Measurements from ENCODE around the gene DNM2.

DNM2 gene

GRCh38 chr19:10723591-10723990 lies 5.7 kb downstream of the DNM2 start:
- CTCF ChIA-PET = interaction anchor here (0.7 to 1.5 kb wide), 2 partner anchors 11 to 19 kb away, joined by 3 to 4 read pairs; no protein-coding TSS in a partner anchor
- 100% methylated on average over 2 of the region's 3 CpGs for WGBS (ENCODE audit: insufficient coverage)
- POLR2A ChIA-PET = interaction anchor here (0.7 kb wide), 1 partner anchor 61 kb away, joined by 7 read pairs; no protein-coding TSS in a partner anchor

GRCh38 chr19:10724573-10725071 lies 6.7 kb downstream of the DNM2 start:
- no peaks in the 10 kb centered on the region for H3K9me3 ChIP-seq (ENCODE audit: control extremely low read depth in 1 of 5, control insufficient read depth in 4 of 5, insufficient read depth in 2 of 5, low read depth in 1 of 5, low read length in 4 of 5)
- WGBS (ENCODE audit: insufficient coverage) = 91% methylated on average over 12 of the region's 12 CpGs
- POLR2A ChIA-PET = no interaction called here
- CTCF ChIA-PET = interaction anchor here (1.5 kb wide), 1 partner anchor 18 kb away, joined by 3 read pairs; no protein-coding TSS in a partner anchor
- H3K27me3 ChIP-seq (replicated peaks in 2 of 5; ENCODE audit: control insufficient read depth in 4 of 5, insufficient read depth in 5 of 5, low read length in 4 of 5) = no peaks in the 10 kb centered on the region
- H3K27ac ChIP-seq (ENCODE audit: insufficient read depth in 1 of 2, low read depth in 1 of 2, low read length in 2 of 2, poor library complexity in 1 of 2, severe bottlenecking in 2 of 2) = no peak overlapping the region
- H3K4me1 ChIP-seq (ENCODE audit: control extremely low read depth in 1 of 4, control insufficient read depth in 4 of 4, insufficient read depth in 4 of 4, low read length in 3 of 4) = peaks cover 0 to 11% (median 6%) of the 10 kb centered on the region in 4 experiments
- H3K4me3 ChIP-seq (ENCODE audit: control insufficient read depth in 1 of 7, extremely low read depth in 1 of 7, insufficient read depth in 4 of 7, low read depth in 2 of 7, low read length in 6 of 7) = no peak overlapping the region
- no peak for DNase-seq
- H3K36me3 ChIP-seq (ENCODE audit: control insufficient read depth in 4 of 4, insufficient read depth in 4 of 4, low read length in 3 of 4) = peaks cover 2 to 32% (median 19%) of the 10 kb centered on the region in 4 experiments

More at GRCh38 chr19:10723591-10723990, 5.7 kb downstream of the DNM2 start:
- no peak overlapping the region for H3K4me3 ChIP-seq (ENCODE audit: control insufficient read depth in 1 of 7, extremely low read depth in 1 of 7, insufficient read depth in 4 of 7, low read depth in 2 of 7, low read length in 6 of 7)
- DNase-seq = no peak
- no peaks in the 10 kb centered on the region for H3K9me3 ChIP-seq (ENCODE audit: control extremely low read depth in 1 of 5, control insufficient read depth in 4 of 5, insufficient read depth in 2 of 5, low read depth in 1 of 5, low read length in 4 of 5)
- H3K36me3 ChIP-seq (ENCODE audit: control insufficient read depth in 4 of 4, insufficient read depth in 4 of 4, low read length in 3 of 4) = peaks cover 2 to 32% (median 19%) of the 10 kb centered on the region in 4 experiments
- peaks cover 0 to 17% (median 14%) of the 10 kb centered on the region in 4 experiments for H3K4me1 ChIP-seq (ENCODE audit: control extremely low read depth in 1 of 4, control insufficient read depth in 4 of 4, insufficient read depth in 4 of 4, low read length in 3 of 4)
- no peak overlapping the region for H3K27ac ChIP-seq (ENCODE audit: insufficient read depth in 1 of 2, low read depth in 1 of 2, low read length in 2 of 2, poor library complexity in 1 of 2, severe bottlenecking in 2 of 2)
- H3K27me3 ChIP-seq (replicated peaks in 2 of 5; ENCODE audit: control insufficient read depth in 4 of 5, insufficient read depth in 5 of 5, low read length in 4 of 5) = no peaks in the 10 kb centered on the region

GRCh38 chr19:10725415-10725814 lies 7.5 kb downstream of the DNM2 start:
- DNase-seq = no peak
- Histone ChIP-seq H3K4me1 (ENCODE audit: control extremely low read depth in 1 of 4, control insufficient read depth in 4 of 4, insufficient read depth in 4 of 4, low read length in 3 of 4) (peaks cover 0 to 13% (median 6%) of the 10 kb centered on the region in 4 experiments), H3K27ac (ENCODE audit: insufficient read depth in 1 of 2, low read depth in 1 of 2, low read length in 2 of 2, poor library complexity in 1 of 2, severe bottlenecking in 2 of 2) (no peak overlapping the region), H3K4me3 (ENCODE audit: control insufficient read depth in 1 of 7, extremely low read depth in 1 of 7, insufficient read depth in 4 of 7, low read depth in 2 of 7, low read length in 6 of 7) (no peak overlapping the region), H3K27me3 (replicated peaks in 2 of 5; ENCODE audit: control insufficient read depth in 4 of 5, insufficient read depth in 5 of 5, low read length in 4 of 5) (no peaks in the 10 kb centered on the region), H3K9me3 (ENCODE audit: control extremely low read depth in 1 of 5, control insufficient read depth in 4 of 5, insufficient read depth in 2 of 5, low read depth in 1 of 5, low read length in 4 of 5) (no peaks in the 10 kb centered on the region), H3K36me3 (ENCODE audit: control insufficient read depth in 4 of 4, insufficient read depth in 4 of 4, low read length in 3 of 4) (peaks cover 2 to 32% (median 19%) of the 10 kb centered on the region in 4 experiments)
- POLR2A ChIA-PET = no interaction called here
- CTCF ChIA-PET = no interaction called here
- WGBS (ENCODE audit: insufficient coverage) = 94% methylated on average over 2 of the region's 4 CpGs

GRCh38 chr19:10726268-10726667 lies 8.4 kb downstream of the DNM2 start:
- Histone ChIP-seq H3K9me3 (ENCODE audit: control extremely low read depth in 1 of 5, control insufficient read depth in 4 of 5, insufficient read depth in 2 of 5, low read depth in 1 of 5, low read length in 4 of 5) (no peaks in the 10 kb centered on the region), H3K27me3 (replicated peaks in 2 of 5; ENCODE audit: control insufficient read depth in 4 of 5, insufficient read depth in 5 of 5, low read length in 4 of 5) (no peaks in the 10 kb centered on the region), H3K4me1 (ENCODE audit: control extremely low read depth in 1 of 4, control insufficient read depth in 4 of 4, insufficient read depth in 4 of 4, low read length in 3 of 4) (peaks cover 0 to 21% (median 13%) of the 10 kb centered on the region in 4 experiments), H3K4me3 (ENCODE audit: control insufficient read depth in 1 of 7, extremely low read depth in 1 of 7, insufficient read depth in 4 of 7, low read depth in 2 of 7, low read length in 6 of 7) (no peak overlapping the region), H3K27ac (ENCODE audit: insufficient read depth in 1 of 2, low read depth in 1 of 2, low read length in 2 of 2, poor library complexity in 1 of 2, severe bottlenecking in 2 of 2) (no peak overlapping the region), H3K36me3 (ENCODE audit: control insufficient read depth in 4 of 4, insufficient read depth in 4 of 4, low read length in 3 of 4) (peaks cover 2 to 33% (median 14%) of the 10 kb centered on the region in 4 experiments)
- ChIA-PET POLR2A (no interaction called here), CTCF (no interaction called here)
- DNase-seq = no peak
- WGBS (ENCODE audit: insufficient coverage) = 88% methylated on average over 7 of the region's 10 CpGs

- H3K27me3 ChIP-seq (replicated peaks in 2 of 5; ENCODE audit: control insufficient read depth in 4 of 5, insufficient read depth in 5 of 5, low read length in 4 of 5) = no peaks in the 10 kb centered on the region
- WGBS (ENCODE audit: insufficient coverage) = 91% methylated on average over 13 of the region's 14 CpGs
- peaks cover 2 to 27% (median 12%) of the 10 kb centered on the region in 4 experiments for H3K36me3 ChIP-seq (ENCODE audit: control insufficient read depth in 4 of 4, insufficient read depth in 4 of 4, low read length in 3 of 4)
- H3K4me3 ChIP-seq (ENCODE audit: control insufficient read depth in 1 of 7, extremely low read depth in 1 of 7, insufficient read depth in 4 of 7, low read depth in 2 of 7, low read length in 6 of 7) = no peak overlapping the region
- peaks cover 0 to 26% (median 19%) of the 10 kb centered on the region in 4 experiments for H3K4me1 ChIP-seq (ENCODE audit: control extremely low read depth in 1 of 4, control insufficient read depth in 4 of 4, insufficient read depth in 4 of 4, low read length in 3 of 4)
- H3K27ac ChIP-seq (ENCODE audit: insufficient read depth in 1 of 2, low read depth in 1 of 2, low read length in 2 of 2, poor library complexity in 1 of 2, severe bottlenecking in 2 of 2) = no peak overlapping the region
- ChIA-PET CTCF (interaction anchor here (0.7 to 1.1 kb wide), 2 partner anchors 9 to 136 kb away, joined by 3 read pairs; no protein-coding TSS in a partner anchor), POLR2A (interaction anchor here (0.5 to 1.1 kb wide), 3 partner anchors 9 to 35 kb away, joined by 3 to 5 read pairs (median 3); no protein-coding TSS in a partner anchor)
- H3K9me3 ChIP-seq (ENCODE audit: control extremely low read depth in 1 of 5, control insufficient read depth in 4 of 5, insufficient read depth in 2 of 5, low read depth in 1 of 5, low read length in 4 of 5) = no peaks in the 10 kb centered on the region
- DNase-seq = no peak
Observed at GRCh38 chr19:10727685-10728201, 9.9 kb downstream of the DNM2 start.

GRCh38 chr19:10729411-10729810 lies 11.5 kb downstream of the DNM2 start:
- no peaks in the 10 kb centered on the region for H3K27me3 ChIP-seq (replicated peaks in 2 of 5; ENCODE audit: control insufficient read depth in 4 of 5, insufficient read depth in 5 of 5, low read length in 4 of 5)
- H3K9me3 ChIP-seq (ENCODE audit: control extremely low read depth in 1 of 5, control insufficient read depth in 4 of 5, insufficient read depth in 2 of 5, low read depth in 1 of 5, low read length in 4 of 5) = no peaks in the 10 kb centered on the region
- no peak overlapping the region for H3K4me3 ChIP-seq (ENCODE audit: control insufficient read depth in 1 of 7, extremely low read depth in 1 of 7, insufficient read depth in 4 of 7, low read depth in 2 of 7, low read length in 6 of 7)
- ChIA-PET POLR2A (no interaction called here), CTCF (no interaction called here)
- WGBS (ENCODE audit: insufficient coverage) = 88% methylated on average over 10 of the region's 14 CpGs
- no peak overlapping the region for H3K27ac ChIP-seq (ENCODE audit: insufficient read depth in 1 of 2, low read depth in 1 of 2, low read length in 2 of 2, poor library complexity in 1 of 2, severe bottlenecking in 2 of 2)
- H3K4me1 ChIP-seq (ENCODE audit: control extremely low read depth in 1 of 4, control insufficient read depth in 4 of 4, insufficient read depth in 4 of 4, low read length in 3 of 4) = peaks cover 0 to 26% (median 19%) of the 10 kb centered on the region in 4 experiments
- H3K36me3 ChIP-seq (ENCODE audit: control insufficient read depth in 4 of 4, insufficient read depth in 4 of 4, low read length in 3 of 4) = peaks cover 2 to 26% (median 6%) of the 10 kb centered on the region in 4 experiments
- no peak for DNase-seq

- Histone ChIP-seq H3K36me3 (ENCODE audit: control insufficient read depth in 4 of 4, insufficient read depth in 4 of 4, low read length in 3 of 4) (peaks cover 2 to 21% (median 4%) of the 10 kb centered on the region in 4 experiments), H3K27me3 (replicated peaks in 2 of 5; ENCODE audit: control insufficient read depth in 4 of 5, insufficient read depth in 5 of 5, low read length in 4 of 5) (no peaks in the 10 kb centered on the region), H3K9me3 (ENCODE audit: control extremely low read depth in 1 of 5, control insufficient read depth in 4 of 5, insufficient read depth in 2 of 5, low read depth in 1 of 5, low read length in 4 of 5) (no peaks in the 10 kb centered on the region), H3K4me1 (ENCODE audit: control extremely low read depth in 1 of 4, control insufficient read depth in 4 of 4, insufficient read depth in 4 of 4, low read length in 3 of 4) (peaks cover 0 to 26% (median 19%) of the 10 kb centered on the region in 4 experiments), H3K4me3 (ENCODE audit: control insufficient read depth in 1 of 7, extremely low read depth in 1 of 7, insufficient read depth in 4 of 7, low read depth in 2 of 7, low read length in 6 of 7) (no peak overlapping the region), H3K27ac (ENCODE audit: insufficient read depth in 1 of 2, low read depth in 1 of 2, low read length in 2 of 2, poor library complexity in 1 of 2, severe bottlenecking in 2 of 2) (peak overlapping the region in 1 of 2 experiments; percentile 34)
- ChIA-PET CTCF (interaction anchor here (2.4 kb wide), 2 partner anchors 13 to 20 kb away, joined by 13 to 14 read pairs; partner anchors contain the start of gene DNM2), POLR2A (interaction anchor here (1.2 kb wide), 1 partner anchor 28 kb away, joined by 4 read pairs; no protein-coding TSS in a partner anchor)
- 90% methylated on average over 8 of the region's 12 CpGs for WGBS (ENCODE audit: insufficient coverage)
- DNase-seq = peak in 1 of 3 donors; percentile 17
Observed at GRCh38 chr19:10730932-10731331, 13.1 kb downstream of the DNM2 start.
